Measurements from ENCODE around the gene LRRC3. TPM values are rescaled to one million over a fixed set of nuclear protein-coding genes. Genes with fewer than 3 reads are reported as not detected.

LRRC3 gene
- total RNA-seq, 2 donors from 2014 or later: 2.0 to 2.7 TPM

DNA sequence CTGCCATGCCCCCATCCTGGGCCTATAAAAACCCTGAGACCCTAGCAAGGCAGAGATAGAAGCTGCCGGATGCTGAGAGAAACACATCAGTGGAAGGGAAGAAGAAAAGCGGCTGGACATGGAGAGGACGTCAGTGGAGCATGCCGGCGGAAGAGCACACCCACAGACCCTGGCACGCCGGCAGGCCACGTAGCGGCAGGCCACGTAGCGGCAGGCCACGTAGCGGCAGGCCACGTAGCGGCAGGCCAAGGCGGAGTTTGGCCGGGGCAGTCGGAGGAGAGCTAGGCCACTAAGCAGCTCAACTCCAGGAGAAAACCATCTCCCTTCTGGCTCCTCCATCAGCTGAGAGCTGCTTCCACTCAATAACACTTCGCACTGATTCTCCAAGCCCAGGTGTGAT is 35.1 kb downstream of the LRRC3 start:
- Histone ChIP-seq H3K9ac (ENCODE audit: low read depth in 2 of 2, low read length in 2 of 2) (no peak overlapping the region), H3K4me1 (no peaks in the 10 kb centered on the region), H3K27me3 (no peaks in the 10 kb centered on the region), H3K27ac (no peak overlapping the region), H3K9me3 (no peaks in the 10 kb centered on the region), H3K36me3 (no peaks in the 10 kb centered on the region), H3K4me3 (no peak overlapping the region)
- TF ChIP-seq, protein P1, sequence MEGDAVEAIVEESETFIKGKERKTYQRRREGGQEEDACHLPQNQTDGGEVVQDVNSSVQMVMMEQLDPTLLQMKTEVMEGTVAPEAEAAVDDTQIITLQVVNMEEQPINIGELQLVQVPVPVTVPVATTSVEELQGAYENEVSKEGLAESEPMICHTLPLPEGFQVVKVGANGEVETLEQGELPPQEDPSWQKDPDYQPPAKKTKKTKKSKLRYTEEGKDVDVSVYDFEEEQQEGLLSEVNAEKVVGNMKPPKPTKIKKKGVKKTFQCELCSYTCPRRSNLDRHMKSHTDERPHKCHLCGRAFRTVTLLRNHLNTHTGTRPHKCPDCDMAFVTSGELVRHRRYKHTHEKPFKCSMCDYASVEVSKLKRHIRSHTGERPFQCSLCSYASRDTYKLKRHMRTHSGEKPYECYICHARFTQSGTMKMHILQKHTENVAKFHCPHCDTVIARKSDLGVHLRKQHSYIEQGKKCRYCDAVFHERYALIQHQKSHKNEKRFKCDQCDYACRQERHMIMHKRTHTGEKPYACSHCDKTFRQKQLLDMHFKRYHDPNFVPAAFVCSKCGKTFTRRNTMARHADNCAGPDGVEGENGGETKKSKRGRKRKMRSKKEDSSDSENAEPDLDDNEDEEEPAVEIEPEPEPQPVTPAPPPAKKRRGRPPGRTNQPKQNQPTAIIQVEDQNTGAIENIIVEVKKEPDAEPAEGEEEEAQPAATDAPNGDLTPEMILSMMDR (IDR thresholded peaks at IDR 0.05): no peak
- DNase-seq: no peak
- intact Hi-C loops (cut with DNase I): no loop called here

DNA sequence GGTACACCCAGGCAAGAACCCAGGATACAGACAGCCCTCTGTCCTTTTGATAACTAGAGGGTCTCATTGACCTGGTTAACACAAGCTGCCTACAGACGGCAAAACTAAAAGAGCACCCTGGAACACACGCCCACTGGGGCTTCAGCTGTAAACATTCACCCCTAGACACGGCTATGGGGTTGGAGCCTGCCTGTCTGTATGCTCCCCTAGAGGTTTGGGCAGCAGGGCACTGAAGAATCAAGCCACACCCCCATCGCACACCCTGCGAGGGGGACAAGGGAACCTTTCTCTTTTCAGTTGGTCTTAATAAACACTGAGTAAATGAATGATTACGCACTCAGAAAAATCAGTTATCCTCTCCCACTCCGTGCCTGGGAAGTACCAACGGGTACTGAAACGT is 35.5 kb downstream of the LRRC3 start:
- TF ChIP-seq, protein P1 (IDR thresholded peaks at IDR 0.05): no peak
- Histone ChIP-seq H3K27ac (no peak overlapping the region), H3K4me3 (no peak overlapping the region), H3K9ac (ENCODE audit: low read depth in 2 of 2, low read length in 2 of 2) (no peak overlapping the region), H3K36me3 (no peaks in the 10 kb centered on the region), H3K4me1 (no peaks in the 10 kb centered on the region), H3K9me3 (no peaks in the 10 kb centered on the region), H3K27me3 (no peaks in the 10 kb centered on the region)
- intact Hi-C loops (cut with DNase I): no loop called here
- no peak for DNase-seq

DNA sequence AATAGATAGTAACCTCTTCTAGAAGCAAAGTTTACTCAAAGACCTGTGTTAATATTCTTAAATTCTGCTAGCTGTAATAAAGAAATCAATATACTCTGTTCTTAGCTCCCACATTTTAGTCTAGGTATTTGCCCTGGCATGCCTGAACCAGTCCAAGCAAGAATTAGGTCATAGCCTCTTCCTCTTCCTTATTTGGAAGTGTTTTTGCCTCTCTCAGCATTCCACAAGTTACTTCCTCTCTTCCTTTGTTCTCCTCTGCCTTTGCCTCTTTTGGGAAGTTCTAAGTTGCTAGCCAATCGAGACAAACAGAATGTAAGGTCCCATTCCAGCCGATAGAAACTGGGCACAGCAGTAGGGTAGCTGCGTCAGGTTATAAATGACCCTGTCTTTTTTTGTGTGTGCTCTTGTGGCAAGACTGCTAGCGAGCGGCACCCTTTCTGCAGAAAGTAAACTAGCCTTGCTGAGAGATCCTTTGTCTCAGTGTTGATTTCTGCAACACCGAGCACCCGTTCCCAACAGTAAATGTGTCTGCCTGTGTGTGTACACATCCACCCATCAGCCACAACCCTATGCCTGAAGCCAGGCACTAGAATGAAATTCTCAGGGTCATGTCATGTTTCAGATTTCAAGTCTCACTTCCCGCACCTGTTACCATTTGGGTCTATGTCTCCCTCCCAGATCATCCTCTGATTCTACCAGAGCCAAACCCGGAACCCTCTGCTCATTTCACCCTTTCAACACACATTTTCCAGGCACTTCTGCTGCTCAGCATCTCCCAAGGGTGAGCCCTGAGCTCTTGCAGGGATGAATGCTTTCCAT is 37.5 kb downstream of the LRRC3 start:
- H3K4me1 ChIP-seq: no peaks in the 10 kb centered on the region
- intact Hi-C loops (cut with DNase I): no loop called here
- DNase-seq: no peak
- no peaks in the 10 kb centered on the region for H3K36me3 ChIP-seq
- no peaks in the 10 kb centered on the region for H3K9me3 ChIP-seq
- no peak overlapping the region for H3K9ac ChIP-seq (ENCODE audit: low read depth in 2 of 2, low read length in 2 of 2)
- no peak overlapping the region for H3K27ac ChIP-seq
- H3K4me3 ChIP-seq: no peak overlapping the region
- no peaks in the 10 kb centered on the region for H3K27me3 ChIP-seq
- TF ChIP-seq, protein P1 (IDR thresholded peaks at IDR 0.05): no peak

DNA sequence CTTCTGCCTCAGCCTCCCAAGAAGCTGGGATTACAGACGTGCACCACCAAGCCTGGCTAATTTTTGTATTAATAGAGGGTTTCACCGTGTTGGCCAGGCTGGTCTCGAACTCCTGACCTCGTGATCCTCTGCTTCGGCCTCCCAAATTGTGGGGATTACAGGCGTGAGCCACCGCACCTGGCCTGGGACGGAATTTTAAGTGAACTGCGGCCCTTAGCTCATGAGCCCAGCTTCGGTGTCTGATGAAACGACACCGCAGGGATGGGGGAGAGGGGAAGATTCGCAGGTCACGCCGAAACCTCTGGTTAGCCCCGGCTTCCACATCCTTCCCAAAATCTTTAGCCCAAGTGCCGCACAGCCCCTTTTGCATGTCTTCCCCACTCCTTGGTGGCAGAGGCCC is 39.1 kb downstream of the LRRC3 start:
- DNase-seq: no peak
- Histone ChIP-seq H3K9me3 (no peaks in the 10 kb centered on the region), H3K27me3 (no peaks in the 10 kb centered on the region), H3K4me1 (no peaks in the 10 kb centered on the region), H3K27ac (no peak overlapping the region), H3K4me3 (no peak overlapping the region), H3K36me3 (no peaks in the 10 kb centered on the region), H3K9ac (ENCODE audit: low read depth in 2 of 2, low read length in 2 of 2) (no peak overlapping the region)
- intact Hi-C loops (cut with DNase I): no loop called here
- TF ChIP-seq, protein P1 (IDR thresholded peaks at IDR 0.05): no peak

DNA sequence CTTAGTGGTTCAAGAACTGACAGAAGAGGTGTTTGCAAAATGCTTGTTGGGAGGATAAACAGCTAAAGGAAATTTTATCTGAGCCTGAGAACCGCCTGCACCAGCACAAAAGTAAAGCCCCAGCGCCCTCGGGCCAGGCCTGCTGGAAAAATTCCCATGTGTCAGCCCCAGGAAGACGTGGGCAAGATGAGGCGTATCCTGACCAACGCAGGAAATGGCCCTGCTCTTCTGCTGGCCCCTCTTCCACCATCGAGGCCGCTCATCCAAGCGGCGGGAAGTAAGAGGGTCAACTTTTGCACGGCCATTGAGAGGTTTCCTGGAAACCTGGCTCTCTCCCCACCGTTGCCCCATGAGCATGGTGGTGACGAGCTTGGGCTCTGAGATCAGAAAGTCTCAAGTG is 39.6 kb downstream of the LRRC3 start:
- TF ChIP-seq, protein P1 (IDR thresholded peaks at IDR 0.05): no peak
- intact Hi-C loops (cut with DNase I): no loop called here
- no peaks in the 10 kb centered on the region for H3K27me3 ChIP-seq
- no peak overlapping the region for H3K4me3 ChIP-seq
- H3K9ac ChIP-seq (ENCODE audit: low read depth in 2 of 2, low read length in 2 of 2): no peak overlapping the region
- H3K4me1 ChIP-seq: no peaks in the 10 kb centered on the region
- no peak for DNase-seq
- no peaks in the 10 kb centered on the region for H3K9me3 ChIP-seq
- H3K36me3 ChIP-seq: no peaks in the 10 kb centered on the region
- H3K27ac ChIP-seq: no peak overlapping the region
